HG03097 (cell line): ENCODE measurements around the gene MRPL14.
A peak's percentile ranks its signal among the peaks of the same experiment; 100 is the strongest.
"Not testable (repeated sequence)": the region's sequence is repeated elsewhere in the genome, so short reads cannot be mapped to it uniquely, and the experiment has no call there.

Source experiments
- ATAC-seq: cut with Tn5 transposase; IDR thresholded peaks from one replicate; pipeline ENCODE4 v1.9.1; 2021; ENCODE audit not compliant: unreplicated experiment, low FRiP score

Gene MRPL14

DNA sequence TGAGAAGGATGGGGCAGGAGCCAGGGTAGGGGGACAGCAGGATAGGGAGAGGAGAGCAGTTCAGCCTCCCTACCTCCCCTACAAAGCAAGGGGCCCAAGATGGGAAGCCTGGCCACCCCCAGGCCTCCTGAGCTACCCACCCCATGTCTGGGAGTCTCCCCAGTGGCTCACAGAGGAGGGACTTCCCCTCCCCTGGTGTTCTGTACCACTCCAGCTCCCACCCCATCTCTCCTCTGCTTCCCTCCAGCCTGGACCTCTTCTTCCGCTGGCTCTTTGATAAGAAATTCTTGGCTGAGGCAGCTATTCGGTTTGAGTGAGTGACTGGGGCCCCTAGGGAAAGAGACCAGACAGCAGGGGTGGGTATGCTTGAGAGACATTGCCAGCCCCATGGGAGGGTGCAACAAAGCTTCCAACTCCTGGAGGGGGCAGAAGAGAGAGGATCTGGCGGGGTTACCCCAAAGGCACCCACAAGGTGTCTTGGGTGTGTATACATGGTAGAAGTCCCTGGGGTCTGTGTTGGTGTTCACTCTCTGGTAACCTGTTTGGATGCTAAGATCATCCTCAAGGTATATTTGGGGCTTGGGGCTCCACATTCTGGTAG, 23.2 kb upstream of the MRPL14 start:
- no peak for ATAC-seq

DNA sequence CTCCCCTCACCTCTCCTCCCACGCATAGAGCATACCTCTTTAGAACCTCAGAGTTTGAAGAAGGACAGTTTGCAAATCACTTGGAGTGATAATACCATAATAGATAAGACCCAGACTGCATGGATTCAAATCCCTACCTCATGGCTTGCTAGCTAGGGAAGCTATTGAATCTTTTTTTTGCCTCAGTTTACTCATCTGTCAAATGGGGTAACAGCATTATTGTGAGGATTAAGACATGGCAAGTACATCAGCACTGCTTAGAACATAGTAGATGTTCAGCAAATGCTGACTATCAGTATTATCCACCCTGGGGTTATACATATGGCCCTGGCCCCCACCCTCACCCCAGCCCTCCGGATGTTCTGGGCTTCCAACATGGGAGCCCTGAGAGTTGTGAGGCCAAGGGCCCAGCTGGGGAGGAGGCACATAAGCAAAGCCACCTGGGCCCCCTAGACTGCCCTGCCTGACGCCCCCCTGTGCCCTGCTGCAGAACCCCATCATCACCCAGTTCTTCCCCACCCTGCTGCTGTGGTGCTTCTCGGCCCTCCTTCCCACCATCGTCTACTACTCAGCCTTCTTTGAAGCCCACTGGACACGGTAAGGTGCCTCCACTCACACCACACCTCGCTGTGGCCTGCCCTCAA, 22.2 kb upstream of the MRPL14 start:
- ATAC-seq = no peak

DNA sequence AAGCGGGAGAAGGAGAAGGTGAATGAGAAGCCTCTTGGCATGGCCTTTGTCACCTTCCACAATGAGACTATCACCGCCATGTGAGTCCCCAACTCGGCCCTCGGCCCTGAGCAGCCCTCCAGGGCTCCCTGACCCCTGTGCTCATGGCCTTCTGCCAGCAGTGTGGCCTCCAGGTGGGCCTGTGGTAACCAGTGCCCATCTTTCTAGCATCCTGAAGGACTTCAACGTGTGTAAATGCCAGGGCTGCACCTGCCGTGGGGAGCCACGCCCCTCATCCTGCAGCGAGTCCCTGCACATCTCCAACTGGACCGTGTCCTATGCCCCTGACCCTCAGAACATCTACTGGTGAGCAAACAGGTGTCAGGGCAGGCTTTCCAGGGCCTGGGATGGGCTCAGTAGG, 21.1 kb upstream of the MRPL14 start:
- no peak for ATAC-seq

DNA sequence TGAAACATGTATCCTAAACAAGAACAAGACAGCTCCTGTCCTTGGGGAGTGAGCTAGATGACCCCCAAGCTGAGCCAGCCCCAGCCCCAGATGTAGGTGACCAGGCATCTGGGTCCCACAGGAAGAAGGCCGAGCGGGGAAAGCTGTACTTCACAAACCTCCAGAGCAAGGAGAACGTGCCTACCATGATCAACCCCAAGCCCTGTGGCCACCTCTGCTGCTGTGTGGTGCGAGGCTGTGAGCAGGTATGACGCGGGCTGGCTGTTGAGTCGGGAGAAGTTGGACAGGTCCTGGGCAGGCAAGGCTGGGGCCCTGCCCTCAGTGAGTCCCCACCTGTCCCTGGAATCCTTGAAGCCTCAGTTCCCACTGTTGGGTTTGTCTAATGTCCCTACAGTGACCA, 20.0 kb upstream of the MRPL14 start:
- ATAC-seq = no peak

DNA sequence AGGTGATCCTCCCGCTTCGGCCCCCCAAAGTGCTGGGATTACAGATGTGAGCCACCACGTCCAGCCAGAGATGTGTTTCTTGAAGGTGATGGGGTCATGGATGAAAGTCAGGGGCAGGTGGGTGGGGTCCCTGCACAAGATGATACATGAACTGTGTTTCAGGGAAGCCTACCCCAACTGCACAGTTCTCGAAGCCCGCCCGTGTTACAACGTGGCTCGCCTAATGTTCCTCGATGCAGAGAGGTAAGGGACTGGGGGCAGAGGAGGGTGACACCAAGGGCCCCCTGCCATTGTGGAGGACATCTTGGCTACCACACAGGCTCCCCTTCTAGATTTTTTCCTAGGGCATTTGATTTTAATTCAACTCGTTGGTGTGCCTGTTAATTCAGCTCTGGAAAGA, 19.4 kb upstream of the MRPL14 start:
- ATAC-seq = no peak

DNA sequence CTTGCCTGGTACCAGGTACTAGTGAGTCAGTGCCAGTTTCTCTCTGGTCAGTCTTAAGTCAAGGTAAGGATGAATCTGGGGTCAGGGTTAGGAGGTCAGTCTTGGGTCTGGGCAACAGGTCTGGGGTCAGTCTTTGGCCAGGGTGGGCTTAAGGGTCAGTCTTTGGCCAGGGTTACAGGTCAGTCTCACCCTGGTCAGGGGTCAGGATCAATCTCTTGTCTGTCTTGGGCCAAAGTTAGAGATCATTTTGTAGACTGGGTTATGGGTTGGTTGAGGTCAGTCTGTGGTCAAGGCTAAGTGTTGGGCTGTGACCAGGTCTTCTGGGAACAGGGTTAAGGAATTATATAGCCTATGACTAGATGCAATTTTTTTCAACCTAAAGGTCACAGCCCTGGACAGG, 18.6 kb upstream of the MRPL14 start:
- ATAC-seq = no peak

DNA sequence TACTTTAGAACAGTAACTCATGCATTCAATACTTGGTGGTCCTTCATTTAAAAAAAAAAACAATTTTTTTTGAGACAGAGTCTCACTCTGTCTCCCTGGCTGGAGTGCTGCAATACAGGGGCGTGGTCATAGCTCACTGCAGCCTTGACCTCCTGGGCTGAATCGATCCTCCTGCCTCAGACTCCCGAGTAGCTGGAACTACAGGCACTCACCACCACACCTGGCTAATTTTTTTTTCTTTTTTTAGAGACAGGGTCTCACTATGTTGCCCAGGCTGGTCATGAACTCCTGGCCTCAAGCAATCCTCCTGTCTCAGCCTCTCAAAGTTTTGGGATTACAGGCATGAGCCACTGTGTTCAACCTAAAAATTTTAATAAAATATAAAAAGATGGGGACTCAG, 17.3 kb upstream of the MRPL14 start:
- ATAC-seq = not testable (repeated sequence)

DNA sequence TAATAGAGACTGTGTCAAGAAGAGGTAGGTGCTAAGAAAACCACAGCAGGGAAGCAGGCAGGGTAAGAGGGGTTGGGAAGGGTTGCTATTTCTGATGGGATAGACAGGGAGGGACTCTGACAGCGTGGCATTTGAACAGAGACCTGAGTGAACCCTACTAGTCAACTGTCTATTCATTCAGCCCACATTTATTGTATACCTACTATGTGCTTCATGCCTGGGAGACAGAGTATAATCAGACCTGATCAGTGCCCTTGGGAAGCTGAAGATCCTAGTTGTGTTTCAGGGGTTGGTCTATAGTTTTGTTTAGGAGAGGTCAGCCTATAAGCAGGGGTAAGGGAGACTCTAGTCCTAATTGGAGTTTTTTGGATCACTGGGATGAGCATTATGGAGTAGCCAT, 16.5 kb upstream of the MRPL14 start:
- no peak for ATAC-seq

DNA sequence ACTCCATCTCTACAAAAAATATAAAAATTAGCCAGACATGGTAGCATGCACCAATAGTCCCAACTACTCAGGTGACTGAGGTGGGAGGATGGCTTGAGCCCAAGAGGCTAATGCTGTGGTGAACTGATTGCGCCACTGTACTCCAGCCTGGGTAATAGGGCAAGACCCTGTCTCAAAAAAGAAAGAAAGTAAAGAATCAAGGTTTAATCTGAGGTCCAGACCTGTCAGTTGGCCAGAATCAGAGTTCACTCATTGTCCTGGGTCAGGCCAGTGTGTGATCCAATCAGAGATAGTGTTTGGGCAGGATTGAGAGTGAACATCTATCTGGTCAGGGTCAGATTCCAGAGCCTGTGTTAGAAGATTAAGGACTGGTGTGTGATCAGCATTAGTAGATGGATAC, 15.6 kb upstream of the MRPL14 start:
- no peak for ATAC-seq

DNA sequence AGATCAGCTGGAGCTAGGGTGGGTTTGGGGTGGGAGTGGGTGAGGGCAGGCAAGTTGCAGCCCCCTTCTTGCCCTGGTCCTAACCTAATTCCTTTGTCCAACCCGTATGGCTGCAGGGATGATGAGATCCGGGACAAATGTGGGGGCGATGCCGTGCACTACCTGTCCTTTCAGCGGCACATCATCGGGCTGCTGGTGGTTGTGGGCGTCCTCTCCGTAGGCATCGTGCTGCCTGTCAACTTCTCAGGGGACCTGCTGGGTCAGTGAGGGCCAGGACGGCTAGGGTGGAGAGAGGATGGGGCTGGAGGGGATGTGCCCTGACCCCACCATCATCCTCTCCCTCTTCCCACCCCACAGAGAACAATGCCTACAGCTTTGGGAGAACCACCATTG, 12.1 kb upstream of the MRPL14 start:
- no peak for ATAC-seq

DNA sequence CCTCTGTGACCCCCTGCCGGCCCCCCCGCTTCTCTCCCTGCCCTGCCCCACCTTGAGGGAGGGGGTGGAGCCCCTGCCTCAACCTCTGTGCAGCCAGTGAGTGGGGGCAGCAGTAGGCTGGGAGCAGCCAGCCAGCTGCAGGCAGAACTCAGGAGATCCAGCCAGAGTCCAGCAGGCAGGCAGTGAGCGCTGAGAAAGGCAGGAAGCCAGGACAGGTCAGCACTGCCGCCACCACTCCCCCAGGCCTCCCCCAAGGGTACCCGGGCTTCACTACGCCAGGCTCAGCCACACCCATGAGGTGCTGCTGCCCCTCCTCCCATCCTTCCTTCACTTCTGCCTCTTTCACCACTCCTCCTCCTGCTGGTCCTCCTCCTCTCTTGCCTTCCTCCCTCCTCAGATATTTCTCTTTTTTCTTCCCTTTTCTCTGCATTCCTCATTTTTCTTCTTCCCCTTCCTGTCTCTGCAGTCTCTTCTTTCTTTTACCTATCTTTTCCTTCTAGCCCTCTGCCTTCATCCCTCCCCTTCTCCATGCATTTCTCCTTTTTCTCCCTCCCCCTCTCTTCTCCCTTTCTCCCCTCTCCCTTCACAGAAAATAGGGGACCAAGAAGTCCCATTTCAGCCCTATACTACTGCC, 11.6 kb upstream of the MRPL14 start:
- no peak for ATAC-seq

DNA sequence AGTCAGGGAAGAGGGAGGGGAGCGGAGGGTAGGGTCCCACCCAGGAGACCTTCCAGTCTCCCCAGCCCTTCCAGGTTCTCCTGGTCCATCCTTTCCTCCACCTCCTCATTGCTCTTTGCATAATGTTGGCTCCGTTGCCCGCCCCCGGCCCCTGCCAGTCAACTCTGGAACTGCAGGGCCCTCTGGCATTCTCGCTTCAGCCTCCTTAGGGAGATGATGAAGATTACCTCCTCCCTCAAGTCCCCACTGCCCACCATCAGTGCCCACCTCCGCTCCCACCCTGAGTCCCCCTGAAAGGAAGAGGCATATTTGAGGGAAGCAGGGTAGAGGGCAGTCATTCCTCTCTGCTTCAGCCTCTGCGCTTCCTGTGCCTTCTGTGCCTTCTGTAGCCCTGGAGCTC, 8.6 kb upstream of the MRPL14 start:
- no peak for ATAC-seq

DNA sequence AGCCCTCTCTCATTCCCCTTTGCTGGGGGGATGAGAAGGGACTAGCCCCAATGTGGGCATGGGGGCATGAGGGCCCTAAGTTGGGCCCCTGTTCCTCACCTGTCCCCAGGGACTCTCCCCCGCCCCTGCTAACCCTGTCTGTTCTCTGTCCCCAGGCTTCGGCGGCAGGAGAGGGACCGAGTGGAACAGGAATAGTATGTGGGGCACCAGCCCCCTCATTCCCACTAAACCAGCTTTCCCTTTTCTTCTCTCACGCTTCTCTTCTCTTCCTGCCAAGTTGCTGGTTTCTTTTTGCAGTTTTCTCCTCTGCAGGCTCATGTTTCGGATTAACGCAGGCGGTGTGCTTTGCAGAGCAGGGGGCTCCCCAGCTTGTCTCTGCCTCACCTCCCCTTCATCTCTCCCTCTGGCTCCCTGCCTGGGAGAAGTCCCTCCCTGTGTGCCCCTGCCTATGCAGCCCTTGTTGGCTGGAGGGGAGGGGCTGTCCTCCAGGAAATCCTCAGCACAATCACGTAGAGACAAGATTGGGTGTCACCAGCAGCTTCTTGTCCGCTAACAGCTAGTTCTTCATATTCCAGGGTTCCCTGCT, 8.0 kb upstream of the MRPL14 start:
- ATAC-seq = no peak

DNA sequence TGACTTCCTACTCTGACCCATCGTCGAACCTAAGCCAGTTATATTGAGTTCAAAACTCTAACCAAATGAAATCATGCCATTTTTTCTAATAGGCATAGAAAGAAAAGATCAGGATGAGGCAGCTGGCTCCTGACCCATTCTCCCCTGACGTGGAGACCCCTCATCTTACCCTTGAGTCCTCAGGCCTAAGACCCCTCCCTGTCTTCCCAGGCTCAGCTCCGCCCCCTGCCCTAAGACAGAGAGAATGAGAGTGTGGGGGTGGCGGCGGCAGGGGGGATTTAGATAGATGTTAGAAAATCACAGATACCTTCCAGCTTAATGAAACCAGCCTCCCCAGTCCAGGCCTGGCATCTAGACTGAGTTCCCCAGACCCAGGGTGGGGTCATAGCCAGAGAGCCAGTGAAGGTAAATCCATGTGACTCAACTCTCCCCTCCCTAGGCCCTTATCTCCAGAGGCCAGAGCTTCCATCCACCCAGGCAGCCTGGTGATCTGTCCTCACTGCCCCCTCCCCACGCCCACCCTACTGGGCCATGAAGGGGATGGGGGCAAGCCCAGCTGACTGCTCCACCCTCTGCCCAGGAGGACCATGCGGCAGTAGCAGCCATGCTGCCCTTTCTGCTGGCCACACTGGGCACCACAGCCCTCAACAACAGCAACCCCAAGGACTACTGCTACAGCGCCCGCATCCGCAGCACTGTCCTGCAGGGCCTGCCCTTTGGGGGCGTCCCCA, 6.9 kb upstream of the MRPL14 start:
- no peak for ATAC-seq

DNA sequence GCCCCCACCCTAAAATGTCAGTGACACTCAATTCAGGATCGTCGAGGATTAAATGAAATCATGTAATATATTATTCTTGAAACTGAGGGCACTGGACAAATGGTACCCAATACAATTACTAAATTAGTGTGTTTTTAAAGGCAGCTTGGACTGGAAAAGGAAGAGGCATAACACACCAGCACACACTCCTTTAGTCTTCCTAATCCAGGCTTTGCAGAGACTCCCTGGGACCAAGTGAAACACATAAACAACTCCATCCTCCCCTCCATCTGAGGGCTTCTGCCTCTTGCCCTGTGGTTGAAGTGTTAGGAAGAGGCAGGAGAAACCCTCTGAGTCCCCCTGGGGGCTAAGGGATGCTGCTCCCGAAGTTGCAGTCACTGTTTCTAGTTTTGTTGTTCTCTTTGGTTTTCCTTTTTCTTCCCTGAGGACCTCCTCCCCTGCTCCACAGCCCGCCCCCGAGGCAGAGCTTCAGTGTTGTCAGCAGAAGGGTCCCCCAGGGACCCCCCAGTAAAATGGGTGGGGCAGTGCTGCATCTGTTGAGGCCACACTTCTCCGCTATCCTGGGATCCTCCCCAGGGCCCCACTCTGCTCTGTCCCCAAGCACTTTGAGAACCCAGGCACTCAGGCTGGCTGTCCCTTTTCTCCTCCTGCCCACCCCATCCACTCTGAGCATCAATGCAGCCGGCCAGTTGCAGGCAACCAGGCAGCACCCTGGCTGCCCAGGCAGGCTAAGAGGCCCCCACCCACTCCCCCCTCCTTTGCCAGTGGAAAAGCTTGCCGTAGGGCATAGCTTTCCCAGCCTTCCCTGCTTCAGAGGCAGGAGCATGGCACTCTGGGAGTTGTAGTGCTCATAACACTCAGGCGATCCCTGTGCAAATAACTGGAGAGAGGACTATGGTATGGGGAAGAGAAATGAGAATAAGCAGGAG, 6.0 kb upstream of the MRPL14 start:
- ATAC-seq = no peak

DNA sequence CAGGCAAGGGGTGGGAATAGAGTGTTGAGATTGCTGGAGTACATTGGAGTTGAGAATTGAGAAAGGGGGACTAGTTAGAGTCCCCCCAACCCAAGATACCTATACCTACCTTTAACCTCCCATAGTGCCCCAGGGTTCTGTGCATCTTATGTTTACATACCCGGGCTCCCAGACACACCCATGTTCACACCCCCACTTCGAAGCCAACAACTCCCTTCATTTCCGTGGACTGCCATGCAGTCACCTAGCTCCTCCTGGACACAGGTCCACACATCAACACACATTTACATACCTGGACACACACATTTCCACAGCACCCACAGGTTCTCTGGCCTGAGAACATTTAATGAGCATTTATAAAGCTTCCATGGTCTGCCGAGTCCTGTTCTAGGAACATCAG, 5.2 kb upstream of the MRPL14 start:
- ATAC-seq = no peak

DNA sequence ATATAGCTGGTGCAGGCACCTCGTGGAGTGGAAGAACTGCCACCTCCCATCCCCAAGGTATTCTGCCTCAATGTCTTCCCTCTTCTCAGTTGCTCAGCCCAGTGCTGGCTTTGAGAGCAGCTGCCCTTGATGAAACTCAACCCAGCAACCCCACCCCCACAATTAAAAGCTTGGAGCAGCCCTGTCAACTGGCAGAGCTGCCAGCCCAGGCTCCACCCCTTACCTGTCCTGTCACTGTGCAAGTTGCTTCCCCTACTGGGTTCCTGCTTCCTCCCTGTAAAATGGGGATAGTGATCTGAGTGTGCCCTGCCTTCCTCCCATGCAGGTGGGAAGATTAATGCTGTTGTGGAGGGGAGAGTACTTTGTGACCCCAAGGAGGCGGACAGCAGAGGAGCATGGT, 4.6 kb upstream of the MRPL14 start:
- ATAC-seq = no peak

DNA sequence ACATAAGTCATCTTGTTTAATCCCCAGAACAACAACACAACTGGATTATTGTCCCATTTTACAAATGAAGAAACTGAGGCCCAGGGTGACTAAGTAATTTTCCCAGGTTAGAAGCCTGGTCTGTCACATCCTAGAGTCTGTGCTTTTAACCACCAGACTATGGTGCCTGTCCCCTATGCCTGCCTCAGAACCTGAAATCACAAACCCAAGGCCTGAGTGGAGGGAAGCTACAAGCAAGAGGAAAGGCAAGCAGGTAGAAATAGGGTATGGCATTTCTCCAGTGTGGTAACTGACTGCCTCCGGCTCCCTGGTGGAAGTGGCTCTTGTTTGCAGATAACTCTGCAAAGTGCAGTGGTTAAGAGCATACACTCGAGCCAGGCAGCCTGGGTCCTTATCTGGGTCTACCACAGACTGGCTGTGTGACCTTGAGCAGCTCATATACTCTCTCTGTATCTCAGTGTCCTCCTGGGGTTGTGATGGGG, 2.6 kb upstream of the MRPL14 start:
- ATAC-seq = no peak

DNA sequence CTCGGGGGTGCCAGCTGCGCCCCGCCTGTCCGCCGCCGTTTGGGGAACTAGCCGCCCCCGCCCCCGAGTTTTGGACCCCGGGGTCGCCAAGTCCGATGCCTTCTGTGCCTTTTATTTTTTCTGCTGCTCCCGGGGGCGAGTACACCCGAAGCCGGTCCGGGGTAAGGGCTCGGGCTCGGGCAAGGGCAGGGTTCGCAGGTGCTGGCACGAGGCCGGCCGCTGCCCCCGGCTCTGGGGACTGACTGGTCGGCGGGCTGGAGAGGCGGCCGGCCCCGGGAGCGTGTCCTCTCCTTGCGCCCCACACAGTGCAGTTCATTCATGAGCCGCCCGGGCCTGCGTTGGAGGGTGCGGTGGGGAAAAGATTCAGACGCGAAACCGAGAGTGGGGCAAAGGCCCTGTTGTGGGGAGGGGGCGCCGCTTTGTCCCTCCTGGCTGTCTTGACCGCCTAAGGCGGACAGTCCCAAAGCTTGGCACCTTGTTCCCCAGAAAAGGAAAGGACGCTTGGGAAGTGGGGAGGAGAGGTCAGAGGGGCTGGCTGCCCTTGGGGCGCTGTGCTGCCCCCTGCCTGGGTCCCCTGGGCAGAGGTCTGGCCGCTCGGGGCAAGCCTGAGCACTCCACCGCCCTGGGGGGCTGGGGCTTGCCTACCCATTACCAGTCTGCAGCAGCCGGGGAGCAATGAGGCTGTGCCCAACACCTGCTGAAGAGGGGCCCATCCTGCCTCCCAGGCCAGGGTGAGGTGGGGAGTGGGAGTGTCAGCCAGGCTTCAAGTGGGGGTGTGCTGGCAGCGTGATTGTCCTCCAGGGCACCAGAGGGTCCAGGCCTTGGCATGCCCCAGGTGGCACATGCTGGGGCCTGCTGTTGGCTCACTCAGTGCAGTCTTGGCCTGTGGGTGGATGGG, 1.0 kb upstream of the MRPL14 start:
- peak; percentile 14 for ATAC-seq
